Measurements from ENCODE around the gene TRAPPC2B.

DNA sequence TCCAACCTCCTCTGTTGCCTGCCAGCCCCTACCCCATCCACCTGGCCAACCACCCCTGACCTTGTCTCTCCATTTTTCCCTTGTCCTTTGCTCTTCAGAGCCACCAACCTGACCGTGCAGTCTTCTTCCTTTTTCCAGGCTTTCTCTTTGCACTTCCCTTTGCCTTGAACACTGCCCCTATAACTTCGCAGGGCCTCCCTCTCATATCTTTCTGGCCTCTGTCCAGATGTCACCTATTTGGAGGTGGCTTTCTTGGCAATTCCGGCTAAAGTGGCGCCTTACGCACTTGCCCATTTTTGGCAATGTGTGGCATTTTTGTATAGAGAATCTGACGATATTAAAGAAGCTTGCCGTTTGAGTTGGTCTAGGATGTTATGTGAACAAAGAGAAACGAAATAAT is 42.2 kb upstream of the TRAPPC2B start:
- TF ChIP-seq, protein P1, sequence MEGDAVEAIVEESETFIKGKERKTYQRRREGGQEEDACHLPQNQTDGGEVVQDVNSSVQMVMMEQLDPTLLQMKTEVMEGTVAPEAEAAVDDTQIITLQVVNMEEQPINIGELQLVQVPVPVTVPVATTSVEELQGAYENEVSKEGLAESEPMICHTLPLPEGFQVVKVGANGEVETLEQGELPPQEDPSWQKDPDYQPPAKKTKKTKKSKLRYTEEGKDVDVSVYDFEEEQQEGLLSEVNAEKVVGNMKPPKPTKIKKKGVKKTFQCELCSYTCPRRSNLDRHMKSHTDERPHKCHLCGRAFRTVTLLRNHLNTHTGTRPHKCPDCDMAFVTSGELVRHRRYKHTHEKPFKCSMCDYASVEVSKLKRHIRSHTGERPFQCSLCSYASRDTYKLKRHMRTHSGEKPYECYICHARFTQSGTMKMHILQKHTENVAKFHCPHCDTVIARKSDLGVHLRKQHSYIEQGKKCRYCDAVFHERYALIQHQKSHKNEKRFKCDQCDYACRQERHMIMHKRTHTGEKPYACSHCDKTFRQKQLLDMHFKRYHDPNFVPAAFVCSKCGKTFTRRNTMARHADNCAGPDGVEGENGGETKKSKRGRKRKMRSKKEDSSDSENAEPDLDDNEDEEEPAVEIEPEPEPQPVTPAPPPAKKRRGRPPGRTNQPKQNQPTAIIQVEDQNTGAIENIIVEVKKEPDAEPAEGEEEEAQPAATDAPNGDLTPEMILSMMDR (IDR thresholded peaks at IDR 0.05; ENCODE audit: low read depth, low read length, missing input control), result no peak
- TF ChIP-seq TAF1 (conservative IDR thresholded peaks at IDR 0.05) (no peak), YY1 (IDR thresholded peaks at IDR 0.05) (no peak)

All from liver (tissue), 3 donors.